Activated T-cell treated with anti-CD3 and anti-CD28 coated beads, Interleukin-2, amount 50 U/mL, for 72 hours (primary cell): ENCODE results near the gene ZNF277. TPM values are rescaled to one million over a fixed set of nuclear protein-coding genes. Genes with fewer than 3 reads are reported as not detected.

Experiments
- ATAC-seq, 2 donors: fragments of 150-1000 bp; cut with Tn5 transposase; replicated peaks in 1 of 2; 2 replicates each; pipeline ENCODE4 v1.10.0; 2021; ENCODE audit warnings: moderate library complexity in 2 of 2, mild to moderate bottlenecking in 1 of 2
- DNase-seq, 2 donors: peaks; one replicate each; pipeline ENCODE4 v3.0.0; 2021 to 2022; ENCODE audit warnings: mixed read lengths in 1 of 2
- H3K27ac Mint-ChIP-seq: one replicate; pipeline ENCODE4 v1.8.0; 2022; ENCODE audit warnings: mild to moderate bottlenecking, moderate library complexity, mixed read lengths
- H3K27me3 Mint-ChIP-seq: one replicate; pipeline ENCODE4 v1.8.0; 2022; ENCODE audit warnings: low read depth, mixed read lengths
- H3K36me3 Mint-ChIP-seq, 2 donors: one replicate each; pipeline ENCODE4 v1.8.0; 2022; ENCODE audit warnings: mixed read lengths in 2 of 2, mild to moderate bottlenecking in 1 of 2; ENCODE audit not compliant: insufficient read depth in 2 of 2
- H3K4me1 Mint-ChIP-seq: one replicate; pipeline ENCODE4 v1.8.0; 2022; ENCODE audit warnings: low read depth, mixed read lengths
- H3K4me3 Mint-ChIP-seq, 2 donors: one replicate each; pipeline ENCODE4 v1.8.0; 2022; ENCODE audit warnings: mild to moderate bottlenecking in 2 of 2, mixed read lengths in 2 of 2, moderate library complexity in 2 of 2
- H3K9me3 Mint-ChIP-seq, 2 donors: one replicate each; pipeline ENCODE4 v1.8.0; 2022; ENCODE audit warnings: mixed read lengths in 2 of 2
- total RNA-seq, 2 donors: library from RNA; stranded (reverse); gene quantifications; one replicate each; pipeline ENCODE4 v1.2.3, GENCODE V29; 2022

ZNF277 gene, protein sequence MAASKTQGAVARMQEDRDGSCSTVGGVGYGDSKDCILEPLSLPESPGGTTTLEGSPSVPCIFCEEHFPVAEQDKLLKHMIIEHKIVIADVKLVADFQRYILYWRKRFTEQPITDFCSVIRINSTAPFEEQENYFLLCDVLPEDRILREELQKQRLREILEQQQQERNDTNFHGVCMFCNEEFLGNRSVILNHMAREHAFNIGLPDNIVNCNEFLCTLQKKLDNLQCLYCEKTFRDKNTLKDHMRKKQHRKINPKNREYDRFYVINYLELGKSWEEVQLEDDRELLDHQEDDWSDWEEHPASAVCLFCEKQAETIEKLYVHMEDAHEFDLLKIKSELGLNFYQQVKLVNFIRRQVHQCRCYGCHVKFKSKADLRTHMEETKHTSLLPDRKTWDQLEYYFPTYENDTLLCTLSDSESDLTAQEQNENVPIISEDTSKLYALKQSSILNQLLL
- total RNA-seq, result 10 to 100 TPM; 26.4 to 34.3 TPM

DNA sequence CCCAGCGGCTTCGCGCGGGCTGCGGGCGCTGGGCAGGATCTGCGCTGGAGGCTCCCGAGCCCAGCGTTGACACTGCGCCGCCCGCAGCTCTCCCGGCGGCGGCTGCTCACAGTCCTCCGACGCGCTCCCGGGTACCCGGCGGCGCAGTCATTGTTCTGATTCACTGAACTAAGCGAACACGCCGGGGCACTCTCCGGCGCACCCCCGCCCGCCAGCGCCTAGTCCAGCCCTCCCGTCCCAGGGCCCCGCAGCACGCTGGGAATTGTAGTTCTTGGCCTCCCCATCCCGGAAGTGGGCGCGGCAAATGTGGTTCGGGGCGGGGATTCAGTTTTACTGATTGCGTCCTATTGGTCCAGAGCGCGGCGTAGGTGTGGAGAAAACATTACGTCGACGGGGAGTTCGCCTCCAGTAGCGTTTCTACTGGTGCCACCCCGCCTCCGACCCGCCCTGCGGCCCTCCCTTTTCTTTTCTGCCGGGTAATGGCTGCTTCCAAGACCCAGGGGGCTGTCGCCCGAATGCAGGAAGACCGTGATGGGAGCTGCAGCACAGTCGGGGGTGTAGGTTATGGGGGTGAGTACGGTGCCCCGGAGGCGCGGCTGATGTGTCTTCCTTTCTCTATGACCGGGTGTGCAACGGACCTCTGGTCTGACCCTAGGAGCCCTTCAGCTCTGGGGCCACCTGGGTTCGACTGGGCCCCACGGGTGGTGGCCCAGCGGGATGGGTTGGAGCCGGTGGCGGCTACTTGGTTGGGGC is at the start of gene ZNF277, which contains the start of gene DOCK4:
Gene ZNF277 (plus strand): TSS at position 458 of the 753 bp plus-strand sequence. CDS start 22 bp downstream, at position 480.
Gene DOCK4 (minus strand): TSS at position 162 of the 753 bp plus-strand sequence. CDS start 261 bp downstream, outside the sequence.
- peak within 1 kb of the TSS; percentile 97 for H3K27ac Mint-ChIP-seq
- peaks cover 39% of the 10 kb centered on the region for H3K4me1 Mint-ChIP-seq
- H3K9me3 Mint-ChIP-seq, result no peaks in the 10 kb centered on the region
- ATAC-seq (peak; percentile 92), DNase-seq (peak; percentile 99)
- peak within 1 kb of the TSS; percentile 98 to 100 for H3K4me3 Mint-ChIP-seq
- peaks cover 4 to 5% of the 10 kb centered on the region in 2 donors for H3K36me3 Mint-ChIP-seq
- H3K27me3 Mint-ChIP-seq, result peaks cover 32% of the 10 kb centered on the region

- Mint-ChIP-seq H3K27me3 (peaks cover 14% of the 10 kb centered on the region), H3K27ac (no peak overlapping the region), H3K4me3 (no peak overlapping the region), H3K36me3 (no peaks in the 10 kb centered on the region), H3K4me1 (no peaks in the 10 kb centered on the region), H3K9me3 (no peaks in the 10 kb centered on the region)
- DNase-seq, result no peak
- ATAC-seq, result peak in 1 of 2 donors; percentile 41
These were observed 49.4 kb upstream of the ZNF277 start for GRCh38 chr7:112157072-112157471.

DNA sequence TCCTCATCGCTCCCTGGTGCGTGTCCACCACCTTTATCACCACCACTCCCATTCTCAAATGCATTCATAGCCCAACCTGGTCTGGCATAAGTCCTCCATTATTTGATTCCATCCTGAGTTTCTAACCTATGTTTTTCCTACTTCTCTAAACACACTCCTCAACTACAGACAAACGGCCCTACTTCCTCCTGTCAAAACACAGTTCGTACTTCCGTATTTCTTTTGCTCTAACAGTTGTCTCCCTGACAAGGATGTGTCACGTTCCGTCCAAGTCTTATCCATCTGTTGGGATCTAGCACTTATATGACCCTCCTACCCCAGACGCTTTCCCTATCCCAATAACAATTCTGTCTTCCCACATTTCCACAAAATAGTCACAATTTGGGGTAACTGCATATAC is 47.1 kb upstream of the ZNF277 start:
- DNase-seq (no peak), ATAC-seq (no peak)
- H3K27ac Mint-ChIP-seq, result no peak overlapping the region
- no peaks in the 10 kb centered on the region for H3K9me3 Mint-ChIP-seq
- peaks cover 14% of the 10 kb centered on the region for H3K27me3 Mint-ChIP-seq
- H3K4me1 Mint-ChIP-seq, result no peaks in the 10 kb centered on the region
- H3K4me3 Mint-ChIP-seq, result no peak overlapping the region
- H3K36me3 Mint-ChIP-seq, result no peaks in the 10 kb centered on the region

DNA sequence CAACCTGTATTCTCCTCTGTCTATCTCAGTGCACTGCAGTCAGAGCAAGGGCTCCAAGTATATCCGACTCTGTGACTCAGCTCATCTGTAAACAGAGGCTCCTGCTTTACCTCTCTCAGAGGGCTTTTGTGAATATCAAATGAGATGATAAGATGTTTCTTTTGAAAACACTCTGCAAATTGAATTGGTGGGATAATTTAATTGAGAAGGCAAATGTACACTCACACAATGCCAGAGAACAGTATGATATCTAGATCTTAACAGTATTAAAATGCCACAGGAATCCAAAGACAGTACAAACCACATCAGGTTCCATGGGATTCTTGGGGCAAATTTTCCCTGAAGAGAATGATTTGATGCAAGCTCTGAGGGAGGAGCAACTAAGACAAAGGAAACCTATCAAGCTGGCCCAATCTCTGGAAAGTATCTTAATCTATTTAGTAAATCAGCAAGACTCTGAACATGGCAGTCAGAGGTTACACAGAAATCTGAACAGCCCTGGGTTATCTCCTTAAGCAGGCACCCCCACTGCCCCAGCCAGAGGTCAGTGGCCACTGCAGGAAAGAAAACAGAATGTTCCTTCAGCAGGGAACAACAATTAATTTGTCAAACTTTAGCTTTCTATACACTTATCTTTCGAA is 46.2 kb upstream of the ZNF277 start:
- peaks cover 14% of the 10 kb centered on the region for H3K27me3 Mint-ChIP-seq
- H3K4me1 Mint-ChIP-seq, result no peaks in the 10 kb centered on the region
- DNase-seq (no peak), ATAC-seq (no peak)
- no peak overlapping the region for H3K27ac Mint-ChIP-seq
- no peak overlapping the region for H3K4me3 Mint-ChIP-seq
- H3K9me3 Mint-ChIP-seq, result no peaks in the 10 kb centered on the region
- no peaks in the 10 kb centered on the region for H3K36me3 Mint-ChIP-seq

DNA sequence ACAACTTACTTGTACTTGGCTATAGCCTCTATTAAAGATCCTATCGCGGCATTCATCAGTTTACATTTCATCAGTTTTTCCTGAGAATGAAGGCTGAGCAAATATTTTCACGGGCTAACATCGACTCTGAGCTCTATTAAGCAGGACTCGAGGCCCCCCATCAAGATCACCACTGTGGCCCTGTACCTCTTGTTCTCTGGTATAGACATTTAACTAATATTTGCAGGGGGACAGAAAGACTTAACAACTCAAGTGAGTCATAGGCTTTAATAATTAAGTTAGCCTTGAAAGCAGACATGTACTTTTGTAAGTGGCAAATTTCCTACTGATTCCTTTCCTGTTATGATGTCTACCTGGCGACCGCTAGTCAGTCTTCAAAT is 45.7 kb upstream of the ZNF277 start:
- Mint-ChIP-seq H3K27me3 (peaks cover 14% of the 10 kb centered on the region), H3K27ac (no peak overlapping the region), H3K4me3 (no peak overlapping the region), H3K36me3 (no peaks in the 10 kb centered on the region), H3K4me1 (no peaks in the 10 kb centered on the region), H3K9me3 (no peaks in the 10 kb centered on the region)
- DNase-seq (no peak), ATAC-seq (no peak)

- no peak overlapping the region for H3K27ac Mint-ChIP-seq
- DNase-seq (no peak), ATAC-seq (no peak)
- H3K9me3 Mint-ChIP-seq, result no peaks in the 10 kb centered on the region
- H3K36me3 Mint-ChIP-seq, result no peaks in the 10 kb centered on the region
- no peaks in the 10 kb centered on the region for H3K4me1 Mint-ChIP-seq
- peaks cover 8% of the 10 kb centered on the region for H3K27me3 Mint-ChIP-seq
- no peak overlapping the region for H3K4me3 Mint-ChIP-seq
These were observed 45.0 kb upstream of the ZNF277 start for GRCh38 chr7:112161253-112162141.

- H3K4me3 Mint-ChIP-seq, result no peak overlapping the region
- H3K4me1 Mint-ChIP-seq, result no peaks in the 10 kb centered on the region
- peaks cover 8% of the 10 kb centered on the region for H3K27me3 Mint-ChIP-seq
- DNase-seq, result no peak
- ATAC-seq, result no peak
- no peak overlapping the region for H3K27ac Mint-ChIP-seq
- H3K36me3 Mint-ChIP-seq, result no peaks in the 10 kb centered on the region
- no peaks in the 10 kb centered on the region for H3K9me3 Mint-ChIP-seq
These were observed 44.2 kb upstream of the ZNF277 start for GRCh38 chr7:112162142-112162766.

DNA sequence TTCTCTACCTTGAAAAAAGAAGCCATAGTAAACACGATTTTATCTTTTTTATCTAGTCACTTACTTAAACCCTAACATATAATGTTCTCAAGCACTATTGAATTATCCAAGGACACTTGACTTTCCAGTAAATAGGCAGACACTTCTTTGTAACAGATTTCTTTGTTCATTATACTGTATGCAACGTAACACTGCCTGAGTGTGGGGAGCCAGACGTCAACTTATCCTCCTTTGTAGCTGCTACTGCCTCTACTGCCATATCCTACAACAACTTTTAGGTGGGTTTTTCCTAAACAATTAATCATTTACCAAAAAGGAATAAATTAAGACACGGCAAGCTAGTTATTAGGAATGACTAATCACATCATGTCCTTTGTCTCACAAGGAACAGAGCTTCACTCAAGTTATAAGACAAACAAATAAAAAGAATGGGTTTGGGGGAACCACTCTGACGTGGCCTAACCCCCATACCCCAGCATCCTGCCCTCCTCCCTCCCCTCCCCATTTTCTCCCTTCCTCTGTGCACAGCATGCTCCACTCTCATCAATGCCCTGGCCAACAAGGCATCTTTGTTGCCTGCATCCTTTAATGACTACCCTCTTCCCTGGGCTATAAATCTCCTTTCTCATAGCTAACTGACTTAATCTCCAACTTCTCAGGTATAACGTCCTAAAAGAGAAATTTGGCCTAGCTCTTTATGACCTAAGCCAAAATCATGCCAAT is 43.5 kb upstream of the ZNF277 start:
- no peaks in the 10 kb centered on the region for H3K4me1 Mint-ChIP-seq
- no peak overlapping the region for H3K27ac Mint-ChIP-seq
- ATAC-seq (no peak), DNase-seq (no peak)
- no peaks in the 10 kb centered on the region for H3K9me3 Mint-ChIP-seq
- H3K36me3 Mint-ChIP-seq, result no peaks in the 10 kb centered on the region
- H3K4me3 Mint-ChIP-seq, result no peak overlapping the region
- H3K27me3 Mint-ChIP-seq, result peaks cover 8% of the 10 kb centered on the region

- no peaks in the 10 kb centered on the region for H3K36me3 Mint-ChIP-seq
- H3K27ac Mint-ChIP-seq, result no peak overlapping the region
- DNase-seq (no peak), ATAC-seq (no peak)
- H3K9me3 Mint-ChIP-seq, result no peaks in the 10 kb centered on the region
- no peak overlapping the region for H3K4me3 Mint-ChIP-seq
- no peaks in the 10 kb centered on the region for H3K4me1 Mint-ChIP-seq
- H3K27me3 Mint-ChIP-seq, result no peaks in the 10 kb centered on the region
These were observed 39.3 kb upstream of the ZNF277 start for GRCh38 chr7:112167147-112167546.

GRCh38 chr7:112168915-112169314 is 37.6 kb upstream of the ZNF277 start:
- DNase-seq (no peak), ATAC-seq (no peak)
- Mint-ChIP-seq H3K9me3 (no peaks in the 10 kb centered on the region), H3K4me3 (no peak overlapping the region), H3K4me1 (no peaks in the 10 kb centered on the region), H3K27ac (no peak overlapping the region), H3K27me3 (peaks cover 5% of the 10 kb centered on the region), H3K36me3 (no peaks in the 10 kb centered on the region)

DNA sequence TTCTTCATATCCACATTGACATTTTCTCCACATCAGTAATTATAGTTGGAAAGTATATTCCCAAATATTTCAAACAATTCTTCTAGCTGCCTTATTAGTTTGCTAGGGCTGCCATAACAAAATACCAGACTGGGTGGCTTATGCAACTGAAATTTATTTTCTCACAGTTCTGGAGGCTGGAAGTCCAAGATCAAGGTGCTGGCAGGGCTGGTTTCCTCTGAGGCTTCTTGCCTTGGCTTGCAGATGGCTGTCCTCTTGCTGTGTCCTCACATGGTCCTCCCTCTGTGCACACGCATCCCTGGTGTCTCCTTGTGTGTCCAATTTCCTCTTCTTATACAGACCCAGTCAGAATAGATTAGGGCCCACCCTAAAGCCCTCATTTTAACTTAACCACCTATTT is 34.8 kb upstream of the ZNF277 start:
- H3K27me3 Mint-ChIP-seq, result peaks cover 12% of the 10 kb centered on the region
- H3K27ac Mint-ChIP-seq, result no peak overlapping the region
- no peaks in the 10 kb centered on the region for H3K4me1 Mint-ChIP-seq
- DNase-seq (no peak), ATAC-seq (no peak)
- H3K36me3 Mint-ChIP-seq, result no peaks in the 10 kb centered on the region
- H3K9me3 Mint-ChIP-seq, result no peaks in the 10 kb centered on the region
- no peak overlapping the region for H3K4me3 Mint-ChIP-seq
